Measurements from ENCODE around the gene ADAMTSL1. TPM values are rescaled to one million over a fixed set of nuclear protein-coding genes. Genes with fewer than 3 reads are reported as not detected.

The ADAMTSL1 gene
- total RNA-seq, 1 donor from 2014 or later, result 7.3 TPM

- DNase-seq, result no peak
Observed at GRCh38 chr9:18951936-18952335, 478.0 kb downstream of the ADAMTSL1 start.

- DNase-seq, result no peak
Observed at GRCh38 chr9:18955626-18956025, 481.7 kb downstream of the ADAMTSL1 start.

Small RNA genes within 50 kb of the gene (small RNA-seq; reads per million reads assigned to genes)
- gene MIR3152, result 0.17 reads per million

All from occipital lobe (tissue), 3 donors.